Fibroblast of lung (primary cell): ENCODE data around the gene MED26. TPM values are rescaled to one million over a fixed set of nuclear protein-coding genes. Genes with fewer than 3 reads are reported as not detected.

Experiments used
- DNase-seq, 2 donors: peaks; one replicate each; pipeline versions ENCODE4 v3.0.0 to v3.0.0-alpha.2; 2010; ENCODE audit warnings: low read depth in 2 of 2
- H2AFZ ChIP-seq: 2 replicates; pipeline ENCODE4 v1.5.1; 2012; ENCODE audit warnings: low read length, control low read depth, inconsistent platforms
- H3K27ac ChIP-seq: 2 replicates; pipeline ENCODE4 v1.5.1; 2011; ENCODE audit warnings: low read length, control low read depth; ENCODE audit not compliant: insufficient read depth
- H3K27me3 ChIP-seq: 2 replicates; pipeline ENCODE4 v1.5.1; 2011; ENCODE audit warnings: mild to moderate bottlenecking, low read length; ENCODE audit not compliant: control insufficient read depth, insufficient read depth
- H3K36me3 ChIP-seq: 2 replicates; pipeline ENCODE4 v1.5.1; 2011; ENCODE audit warnings: low read length; ENCODE audit not compliant: control insufficient read depth, insufficient read depth
- H3K4me1 ChIP-seq: 2 replicates; pipeline ENCODE4 v1.5.1; 2011; ENCODE audit warnings: low read length; ENCODE audit not compliant: control insufficient read depth, insufficient read depth; ENCODE audit errors: extremely low read depth
- H3K4me2 ChIP-seq: 2 replicates; pipeline ENCODE4 v1.5.1; 2011; ENCODE audit warnings: low read length, control low read depth; ENCODE audit not compliant: insufficient read depth; ENCODE audit errors: extremely low read depth
- H3K4me3 ChIP-seq, 4 experiments: fragments of 200-600 bp in 1 of 4; sonication (generic) in 1 of 4; replicated peaks in 1 of 4; 2 replicates each; pipeline ENCODE4 v1.5.1; 2011 to 2016; ENCODE audit warnings: low read length in 4 of 4, low read depth in 3 of 4, mild to moderate bottlenecking in 3 of 4, control low read depth in 2 of 4, inconsistent platforms in 1 of 4, mixed read lengths in 1 of 4; ENCODE audit not compliant: insufficient read depth in 1 of 4; ENCODE audit errors: control extremely low read depth in 1 of 4
- H3K79me2 ChIP-seq: 2 replicates; pipeline ENCODE4 v1.5.1; 2012; ENCODE audit warnings: mild to moderate bottlenecking, low read length, inconsistent platforms; ENCODE audit not compliant: control insufficient read depth, insufficient read depth
- H3K9ac ChIP-seq: 2 replicates; pipeline ENCODE4 v1.5.1; 2011; ENCODE audit warnings: mild to moderate bottlenecking, low read length, control low read depth; ENCODE audit not compliant: insufficient read depth
- H3K9me3 ChIP-seq: 2 replicates; pipeline ENCODE4 v1.5.1; 2012; ENCODE audit warnings: low read depth, low read length; ENCODE audit not compliant: control insufficient read depth, insufficient read depth
- H4K20me1 ChIP-seq: 2 replicates; pipeline ENCODE4 v1.5.1; 2011; ENCODE audit warnings: low read length; ENCODE audit not compliant: control insufficient read depth, insufficient read depth; ENCODE audit errors: extremely low read depth
- CTCF ChIP-seq, 2 donors: IDR thresholded peaks in 1 of 2; conservative IDR thresholded peaks in 1 of 2; 1 replicate in 1 of 2; 2 replicates in 1 of 2; pipeline ENCODE4 v1.5.1; 2011 to 2012; ENCODE audit warnings: low read length in 2 of 2, control low read depth in 1 of 2, inconsistent platforms in 1 of 2, low read depth in 1 of 2, mild to moderate bottlenecking in 1 of 2
- EZH2 ChIP-seq: IDR thresholded peaks from 2 replicates; pipeline ENCODE4 v1.5.1; 2012; ENCODE audit warnings: low read length, control low read depth, mild to moderate bottlenecking; ENCODE audit errors: missing control alignments
- polyA plus RNA-seq, 2 donors: library from polyadenylated mRNA; depleted of rRNA in 1 of 2; stranded (reverse) in 1 of 2; unstranded in 1 of 2; fragments of >200 nt; gene quantifications; 2 replicates each; pipeline ENCODE4 v1.2.1, GENCODE V29; 2011 to 2012; ENCODE audit warnings: missing spikeins in 1 of 2
- total RNA-seq: library from RNA; depleted of rRNA; stranded (reverse); fragments of >200 nt; gene quantifications from 2 replicates; pipeline ENCODE4 v1.2.1, GENCODE V29; 2014

Gene MED26
- total and polyA plus RNA-seq, 2 donors (not counting 1 experiment from before 2014, with no cell fraction given): 3.7 to 4.5 TPM

- no peak overlapping the region for H2AFZ ChIP-seq
- H3K36me3 ChIP-seq: peaks cover 31% of the 10 kb centered on the region
- H3K79me2 ChIP-seq: peaks cover 43% of the 10 kb centered on the region
- H3K9me3 ChIP-seq: no peaks in the 10 kb centered on the region
- H3K4me2 ChIP-seq: no peak overlapping the region
- DNase-seq: no peak
- H4K20me1 ChIP-seq: no peaks in the 10 kb centered on the region
- H3K27me3 ChIP-seq: no peaks in the 10 kb centered on the region
- no peak overlapping the region for H3K4me3 ChIP-seq
- H3K27ac ChIP-seq: no peak overlapping the region
- TF ChIP-seq EZH2: no peak
- TF ChIP-seq CTCF (conservative IDR thresholded peaks at IDR 0.05 in 1 of 2, IDR thresholded peaks at IDR 0.05 in 1 of 2; ENCODE audit: low read depth in 1 of 2, low read length in 2 of 2): no peak
- H3K4me1 ChIP-seq: no peaks in the 10 kb centered on the region
- no peak overlapping the region for H3K9ac ChIP-seq
Measured at GRCh38 chr19:16535381-16535780, 92.6 kb downstream of the MED26 start.

- Histone ChIP-seq H3K9me3 (no peaks in the 10 kb centered on the region), H3K27me3 (no peaks in the 10 kb centered on the region), H3K4me2 (no peak overlapping the region), H3K36me3 (peaks cover 38% of the 10 kb centered on the region), H3K27ac (no peak overlapping the region), H2AFZ (no peak overlapping the region), H3K9ac (no peak overlapping the region), H3K4me1 (no peaks in the 10 kb centered on the region), H3K4me3 (no peak overlapping the region), H3K79me2 (peaks cover 19% of the 10 kb centered on the region), H4K20me1 (no peaks in the 10 kb centered on the region)
- DNase-seq: no peak
- TF ChIP-seq CTCF (conservative IDR thresholded peaks at IDR 0.05 in 1 of 2, IDR thresholded peaks at IDR 0.05 in 1 of 2; ENCODE audit: low read depth in 1 of 2, low read length in 2 of 2) (no peak), EZH2 (no peak)
Measured at GRCh38 chr19:16532440-16533234, 95.4 kb downstream of the MED26 start.

- peaks cover 42% of the 10 kb centered on the region for H3K36me3 ChIP-seq
- no peaks in the 10 kb centered on the region for H4K20me1 ChIP-seq
Measured at GRCh38 chr19:16531380-16531669, 96.7 kb downstream of the MED26 start.

More at GRCh38 chr19:16531380-16531669, 96.7 kb downstream of the MED26 start:
- Histone ChIP-seq H3K4me1 (no peaks in the 10 kb centered on the region), H3K4me2 (no peak overlapping the region), H3K4me3 (no peak overlapping the region), H2AFZ (no peak overlapping the region), H3K27me3 (no peaks in the 10 kb centered on the region), H3K79me2 (peaks cover 9% of the 10 kb centered on the region), H3K9me3 (no peaks in the 10 kb centered on the region), H3K9ac (no peak overlapping the region), H3K27ac (no peak overlapping the region)
- no peak for TF ChIP-seq CTCF (conservative IDR thresholded peaks at IDR 0.05 in 1 of 2, IDR thresholded peaks at IDR 0.05 in 1 of 2; ENCODE audit: low read depth in 1 of 2, low read length in 2 of 2)
- TF ChIP-seq EZH2: no peak
- DNase-seq: no peak
